Endothelial cell of umbilical vein (primary cell): ENCODE measurements around the gene COPZ2. TPM values are rescaled to one million over a fixed set of nuclear protein-coding genes. Genes with fewer than 3 reads are reported as not detected.

ENCODE experiments used
- BruUV-seq: library from RNA; stranded (reverse); fragments of 400-500 nt; replicated peaks from 2 replicates; lab custom pipeline; 2021; lab: Mats Ljungman, UMichigan
- CTCF ChIA-PET: fragments of 300-600, 350-600 bp; sonication (Branson Sonifier 250); formaldehyde crosslinking; loops from one replicate; lab custom pipeline; 2021; ENCODE audit warnings: antibody characterized with exemption, inconsistent platforms; lab: Charles Lee
- POLR2A ChIA-PET: fragments of 300-600, 350-600 bp; sonication (Branson Sonifier 250); formaldehyde crosslinking; loops from one replicate; lab custom pipeline; 2021; ENCODE audit warnings: antibody characterized with exemption, inconsistent platforms; lab: Charles Lee
- DNase-seq: peaks from one replicate; pipeline ENCODE4 v3.0.0-alpha.2; 2011; ENCODE audit warnings: low read depth, low spot score
- FAIRE-seq: peaks from 2 replicates; lab custom pipeline; 2011; peaks lifted over from hg19 to GRCh38; lab: Jason Lieb, UNC
- H2AFZ ChIP-seq: 2 replicates; pipeline ENCODE4 v1.6.0; 2012; ENCODE audit warnings: low read depth, low read length, control low read depth, inconsistent platforms
- H3K27ac ChIP-seq: 2 replicates; pipeline ENCODE4 v1.5.1; 2011; ENCODE audit warnings: low read depth, mild to moderate bottlenecking, control low read depth, low read length, moderate library complexity; ENCODE audit not compliant: insufficient read depth
- H3K27me3 ChIP-seq, 2 experiments: 2 replicates each; pipeline versions ENCODE4 v1.6.0 to v1.6.1; 2011; ENCODE audit warnings: low read length in 2 of 2, mixed read lengths in 1 of 2; ENCODE audit not compliant: control insufficient read depth in 2 of 2, insufficient read depth in 2 of 2
- H3K36me3 ChIP-seq, 2 experiments: 2 replicates in 1 of 2; 3 replicates in 1 of 2; pipeline ENCODE4 v1.5.1; 2011; ENCODE audit warnings: low read length in 2 of 2, mild to moderate bottlenecking in 1 of 2, moderate library complexity in 1 of 2; ENCODE audit not compliant: control insufficient read depth in 2 of 2, insufficient read depth in 2 of 2; ENCODE audit errors: extremely low read depth in 1 of 2
- H3K4me1 ChIP-seq: 3 replicates; pipeline ENCODE4 v1.5.1; 2011; ENCODE audit warnings: mild to moderate bottlenecking, low read length; ENCODE audit not compliant: control insufficient read depth, insufficient read depth; ENCODE audit errors: extremely low read depth
- H3K4me2 ChIP-seq: 2 replicates; pipeline ENCODE4 v1.6.1; 2011; ENCODE audit warnings: low read length, control low read depth, mixed read lengths; ENCODE audit not compliant: insufficient read depth
- H3K4me3 ChIP-seq, 3 experiments: fragments of 200-600 bp in 1 of 3; sonication (generic), shearing (Covaris generic) in 1 of 3; replicated peaks in 1 of 3; 2 replicates each; pipeline ENCODE4 v1.5.1; 2011 to 2016; ENCODE audit warnings: control low read depth in 3 of 3, low read length in 3 of 3, mild to moderate bottlenecking in 2 of 3, inconsistent platforms in 1 of 3, low read depth in 1 of 3, moderate library complexity in 1 of 3; ENCODE audit not compliant: insufficient read depth in 1 of 3
- H3K79me2 ChIP-seq: 2 replicates; pipeline ENCODE4 v1.6.0; 2012; ENCODE audit warnings: low read length, inconsistent platforms; ENCODE audit not compliant: control insufficient read depth, insufficient read depth
- H3K9ac ChIP-seq: replicated peaks from 2 replicates; pipeline ENCODE3; 2011; ENCODE audit warnings: low read length, control low read depth; ENCODE audit not compliant: insufficient read depth; ENCODE audit errors: extremely low read depth
- H3K9me1 ChIP-seq: replicated peaks from 3 replicates; pipeline ENCODE4 v1.6.0; 2011; ENCODE audit warnings: mild to moderate bottlenecking, low read length; ENCODE audit not compliant: control insufficient read depth, insufficient read depth; ENCODE audit errors: extremely low read depth
- H3K9me3 ChIP-seq: replicated peaks from 2 replicates; pipeline ENCODE4 v1.5.1; 2012; ENCODE audit warnings: low read length, inconsistent platforms; ENCODE audit not compliant: control insufficient read depth, insufficient read depth
- H4K20me1 ChIP-seq: replicated peaks from 2 replicates; pipeline ENCODE3; 2011; ENCODE audit warnings: mild to moderate bottlenecking, low read length; ENCODE audit not compliant: control insufficient read depth, insufficient read depth; ENCODE audit errors: extremely low read depth
- CTCF ChIP-seq, 2 donors: IDR thresholded peaks; 1 replicate in 1 of 2; 2 replicates in 1 of 2; pipeline ENCODE4 v1.5.1; 2011; ENCODE audit warnings: low read length in 2 of 2, mild to moderate bottlenecking in 2 of 2, moderate library complexity in 2 of 2, control low read depth in 1 of 2, inconsistent platforms in 1 of 2, low read depth in 1 of 2; ENCODE audit not compliant: insufficient read depth in 1 of 2; ENCODE audit errors: extremely low read depth in 1 of 2
- EZH2 ChIP-seq: IDR thresholded peaks from 2 replicates; pipeline ENCODE4 v1.6.1; 2012; ENCODE audit warnings: borderline replicate concordance, low read depth, mild to moderate bottlenecking, moderate library complexity, low read length, inconsistent platforms; ENCODE audit not compliant: severe bottlenecking
- FOS ChIP-seq: IDR thresholded peaks from 2 replicates; pipeline ENCODE4 v1.6.1; 2011; ENCODE audit warnings: mild to moderate bottlenecking, low read length, moderate library complexity, borderline replicate concordance; ENCODE audit not compliant: insufficient read depth
- GATA2 ChIP-seq: IDR thresholded peaks from 2 replicates; pipeline ENCODE4 v1.7.0; 2011; ENCODE audit warnings: low read depth, mild to moderate bottlenecking, moderate library complexity, mixed read lengths, low read length; ENCODE audit not compliant: insufficient read length, insufficient read depth
- JUN ChIP-seq: IDR thresholded peaks from 2 replicates; pipeline ENCODE4 v1.6.1; 2011; ENCODE audit warnings: borderline replicate concordance, low read depth; ENCODE audit not compliant: insufficient read length, insufficient read depth
- MAX ChIP-seq: IDR thresholded peaks from 2 replicates; pipeline ENCODE4 v1.6.1; 2011; ENCODE audit not compliant: insufficient read depth, insufficient read length
- MYC ChIP-seq: IDR thresholded peaks from one replicate; pipeline ENCODE4 v1.6.1; 2011; ENCODE audit warnings: mild to moderate bottlenecking, low read depth, low read length
- POLR2A ChIP-seq: IDR thresholded peaks from 2 replicates; pipeline ENCODE4 v1.6.1; 2012; ENCODE audit warnings: low read depth, mild to moderate bottlenecking, control low read depth, low read length
- POLR2AphosphoS5 ChIP-seq: IDR thresholded peaks from 2 replicates; pipeline ENCODE4 v1.6.1; 2012; ENCODE audit warnings: low read depth, mild to moderate bottlenecking, control low read depth, low read length, moderate library complexity; ENCODE audit not compliant: insufficient read depth
- dilution Hi-C: fragments of 300-500 bp; cut with MboI; formaldehyde crosslinking; loops from one replicate; pipeline ENCODE4 v1.15.0; 2019; ENCODE audit warnings: low sequenced_read_pairs; ENCODE audit not compliant: extremely low pct_ligation_motif_present
- intact Hi-C: fragments of 100-400 bp; cut with micrococcal nuclease; formaldehyde crosslinking; loops from one replicate; pipeline ENCODE4 v1.10.0; 2022
- polyA plus RNA-seq, 4 experiments: library from polyadenylated mRNA; depleted of rRNA in 3 of 4; stranded (reverse) in 3 of 4; unstranded in 1 of 4; fragments of >200 nt; gene quantifications; 2 replicates each; pipeline versions ENCODE4 v1.2.1 to v1.2.3, GENCODE V29; 2011 to 2012; ENCODE audit warnings: missing spikeins in 1 of 4
- total RNA-seq: library from RNA; stranded (reverse); gene quantifications from 2 replicates; pipeline ENCODE4 v1.2.3, GENCODE V29; 2021

The COPZ2 gene
- total and polyA plus RNA-seq, 2 donors (not counting 3 experiments of a cell fraction or from before 2014, with no cell fraction given), result 16.3 to 28.1 TPM

GRCh38 chr17:47981462-47981861 is 56.1 kb downstream of the COPZ2 start:
- Histone ChIP-seq H3K4me1 (no peaks in the 10 kb centered on the region), H4K20me1 (no peaks in the 10 kb centered on the region), H3K36me3 (peaks cover 0 to 28% of the 10 kb centered on the region in 2 experiments), H3K9ac (no peak overlapping the region), H3K9me3 (no peaks in the 10 kb centered on the region), H3K4me2 (no peak overlapping the region), H2AFZ (no peak overlapping the region), H3K27ac (no peak overlapping the region), H3K79me2 (no peaks in the 10 kb centered on the region), H3K27me3 (no peaks in the 10 kb centered on the region), H3K9me1 (no peaks in the 10 kb centered on the region), H3K4me3 (no peak overlapping the region)
- TSS peak; percentile 62 for BruUV-seq
- intact Hi-C loops (no loop called here), dilution Hi-C loops (no loop called here)
- no peak for DNase-seq
- ChIA-PET POLR2A (no interaction called here), CTCF (interaction anchor here (0.8 to 15.7 kb wide), 4 partner anchors 10 to 36 kb away, joined by 3 to 469 read pairs (median 5); partner anchors contain the start of gene CDK5RAP3)
- no peak for FAIRE-seq
- TF ChIP-seq MYC, result no peak
- TF ChIP-seq POLR2AphosphoS5, result no peak
- no peak for TF ChIP-seq MAX
- TF ChIP-seq GATA2, result no peak
- TF ChIP-seq POLR2A, result no peak
- TF ChIP-seq JUN, result no peak
- TF ChIP-seq CTCF (IDR thresholded peaks at IDR 0.05; ENCODE audit: extremely low read depth in 1 of 2, insufficient read depth in 1 of 2, low read depth in 1 of 2, low read length in 2 of 2), result no peak
- no peak for TF ChIP-seq FOS
- no peak for TF ChIP-seq EZH2
